OCI-LY1 (cell line): ENCODE measurements around the gene ARL8A.

Experiments
- EZH2 ChIP-seq: fragments of 200-600 bp; sonication (generic), shearing (Covaris generic); IDR thresholded peaks from 2 replicates; pipeline ENCODE4 v1.8.0; 2017; ENCODE audit warnings: borderline replicate concordance, mixed run types, mild to moderate bottlenecking, antibody characterized with exemption, low read length, moderate library complexity, mixed read lengths
- TF ChIP-seq, protein P1 (sequence below): fragments of 200-600 bp; sonication (generic), shearing (Covaris generic); IDR thresholded peaks from 2 replicates; pipeline ENCODE4 v1.5.1; 2017; ENCODE audit warnings: mild to moderate bottlenecking, antibody characterized with exemption, low read length, moderate library complexity, mixed read lengths

GRCh38 chr1:202143768-202144401 is 652 bp downstream of the ARL8A start:
- TF ChIP-seq, protein P1, sequence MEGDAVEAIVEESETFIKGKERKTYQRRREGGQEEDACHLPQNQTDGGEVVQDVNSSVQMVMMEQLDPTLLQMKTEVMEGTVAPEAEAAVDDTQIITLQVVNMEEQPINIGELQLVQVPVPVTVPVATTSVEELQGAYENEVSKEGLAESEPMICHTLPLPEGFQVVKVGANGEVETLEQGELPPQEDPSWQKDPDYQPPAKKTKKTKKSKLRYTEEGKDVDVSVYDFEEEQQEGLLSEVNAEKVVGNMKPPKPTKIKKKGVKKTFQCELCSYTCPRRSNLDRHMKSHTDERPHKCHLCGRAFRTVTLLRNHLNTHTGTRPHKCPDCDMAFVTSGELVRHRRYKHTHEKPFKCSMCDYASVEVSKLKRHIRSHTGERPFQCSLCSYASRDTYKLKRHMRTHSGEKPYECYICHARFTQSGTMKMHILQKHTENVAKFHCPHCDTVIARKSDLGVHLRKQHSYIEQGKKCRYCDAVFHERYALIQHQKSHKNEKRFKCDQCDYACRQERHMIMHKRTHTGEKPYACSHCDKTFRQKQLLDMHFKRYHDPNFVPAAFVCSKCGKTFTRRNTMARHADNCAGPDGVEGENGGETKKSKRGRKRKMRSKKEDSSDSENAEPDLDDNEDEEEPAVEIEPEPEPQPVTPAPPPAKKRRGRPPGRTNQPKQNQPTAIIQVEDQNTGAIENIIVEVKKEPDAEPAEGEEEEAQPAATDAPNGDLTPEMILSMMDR = no peak
- TF ChIP-seq EZH2 = no peak
